Smooth muscle cell (in vitro differentiated cells): ENCODE data around the gene FNIP1. TPM values are rescaled to one million over a fixed set of nuclear protein-coding genes. Genes with fewer than 3 reads are reported as not detected.

Experiments
- DNase-seq: peaks from one replicate; lab custom pipeline; 2025; ENCODE audit not compliant: unreplicated experiment; lab: John Stamatoyannopoulos, UW
- H2AFZ ChIP-seq: fragments of 200-600 bp; sonication (generic); 2 replicates; pipeline ENCODE4 v1.6.0; 2016; ENCODE audit warnings: antibody characterized with exemption, low read depth, mild to moderate bottlenecking
- H3F3A ChIP-seq: fragments of 200-600 bp; sonication (generic); 2 replicates; pipeline ENCODE4 v1.6.0; 2017; ENCODE audit warnings: antibody characterized with exemption, low read depth
- H3K27ac ChIP-seq: fragments of 200-600 bp; sonication (generic); 2 replicates; pipeline ENCODE4 v1.5.1; 2016; ENCODE audit warnings: low read depth, mild to moderate bottlenecking
- H3K27me3 ChIP-seq: fragments of 200-600 bp; sonication (generic); 2 replicates; pipeline ENCODE4 v1.6.1; 2016; ENCODE audit warnings: low read depth, mild to moderate bottlenecking
- H3K36me3 ChIP-seq: fragments of 200-600 bp; sonication (generic); 2 replicates; pipeline ENCODE4 v1.5.1; 2016; ENCODE audit warnings: low read depth
- H3K4me1 ChIP-seq: fragments of 200-600 bp; sonication (generic); 2 replicates; pipeline ENCODE4 v1.5.1; 2016; ENCODE audit warnings: low read depth
- H3K4me2 ChIP-seq: fragments of 200-600 bp; sonication (generic); 2 replicates; pipeline ENCODE4 v1.6.0; 2016; ENCODE audit warnings: mild to moderate bottlenecking
- H3K4me3 ChIP-seq: fragments of 200-600 bp; sonication (generic); 2 replicates; pipeline ENCODE4 v1.5.1; 2016; ENCODE audit warnings: mild to moderate bottlenecking
- H3K79me2 ChIP-seq: fragments of 200-600 bp; sonication (generic); 2 replicates; pipeline ENCODE4 v1.6.0; 2016; ENCODE audit warnings: low read depth, mild to moderate bottlenecking
- H3K9ac ChIP-seq: fragments of 200-600 bp; sonication (generic); 2 replicates; pipeline ENCODE4 v1.6.0; 2016; ENCODE audit warnings: low read depth
- H3K9me3 ChIP-seq: fragments of 200-600 bp; sonication (generic); replicated peaks from 2 replicates; pipeline ENCODE4 v1.5.1; 2016; ENCODE audit warnings: low read depth
- H4K20me1 ChIP-seq: fragments of 200-600 bp; sonication (generic); 2 replicates; pipeline ENCODE4 v1.6.0; 2016; ENCODE audit warnings: low read depth
- CTCF ChIP-seq: fragments of 200-600 bp; sonication (generic); IDR thresholded peaks from 2 replicates; pipeline ENCODE4 v1.5.1; 2017; ENCODE audit warnings: borderline replicate concordance, mild to moderate bottlenecking, antibody characterized with exemption; ENCODE audit not compliant: insufficient read depth, poor library complexity, severe bottlenecking
- WGBS: methylation state at CpG from one replicate; pipeline ENCODE4 v1.1.7; 2016; ENCODE audit warnings: low lambda C conversion rate; 5-methylcytosine and 5-hydroxymethylcytosine counted together
- polyA plus RNA-seq: library from polyadenylated mRNA; unstranded; fragments of >200 nt; fragmentation: Nextera tagmentation; extraction: Ambion mirVana; gene quantifications from 2 replicates; pipeline ENCODE4 v1.2.1, GENCODE V29; 2016
- total RNA-seq: library from RNA; depleted of rRNA; stranded (reverse); fragments of >200 nt; gene quantifications from 2 replicates; pipeline ENCODE4 v1.2.3, GENCODE V29; 2014

The FNIP1 gene
- total and polyA plus RNA-seq, 2 experiments from 2014 or later, result 8.8 to 47.4 TPM

- Histone ChIP-seq H3K9ac (no peak overlapping the region), H3K27me3 (no peaks in the 10 kb centered on the region), H3K9me3 (no peaks in the 10 kb centered on the region), H4K20me1 (peaks cover 3% of the 10 kb centered on the region), H3K4me1 (no peaks in the 10 kb centered on the region), H3K36me3 (peaks cover 7% of the 10 kb centered on the region), H3K79me2 (peaks cover 6% of the 10 kb centered on the region), H3F3A (no peaks in the 10 kb centered on the region), H3K4me2 (no peak overlapping the region), H3K4me3 (no peak overlapping the region), H2AFZ (no peak overlapping the region), H3K27ac (no peak overlapping the region)
- TF ChIP-seq CTCF, result no peak
- DNase-seq, result no peak
- 93% methylated on average over 2 of the region's 2 CpGs for WGBS
These were observed 142.0 kb downstream of the FNIP1 start for GRCh38 chr5:131654776-131655175.

GRCh38 chr5:131654309-131654708, 142.5 kb downstream of the FNIP1 start:
- Histone ChIP-seq H2AFZ (no peak overlapping the region), H3K4me1 (no peaks in the 10 kb centered on the region), H3K9ac (no peak overlapping the region), H3F3A (no peaks in the 10 kb centered on the region), H3K36me3 (peaks cover 11% of the 10 kb centered on the region), H3K4me2 (no peak overlapping the region), H3K4me3 (no peak overlapping the region), H3K9me3 (no peaks in the 10 kb centered on the region), H4K20me1 (peaks cover 3% of the 10 kb centered on the region), H3K27ac (no peak overlapping the region), H3K27me3 (no peaks in the 10 kb centered on the region), H3K79me2 (peaks cover 6% of the 10 kb centered on the region)
- 97% methylated on average over 2 of the region's 2 CpGs for WGBS
- TF ChIP-seq CTCF, result no peak
- DNase-seq, result no peak

- Histone ChIP-seq H3K9ac (no peak overlapping the region), H3K4me2 (no peak overlapping the region), H3K27ac (no peak overlapping the region), H3K9me3 (no peaks in the 10 kb centered on the region), H3K4me1 (no peaks in the 10 kb centered on the region), H2AFZ (no peak overlapping the region), H3K27me3 (no peaks in the 10 kb centered on the region), H4K20me1 (no peaks in the 10 kb centered on the region), H3K4me3 (no peak overlapping the region), H3F3A (peaks cover 5% of the 10 kb centered on the region), H3K36me3 (peaks cover 20% of the 10 kb centered on the region), H3K79me2 (no peaks in the 10 kb centered on the region)
- 93% methylated on average over 3 of the region's 3 CpGs for WGBS
- no peak for DNase-seq
- TF ChIP-seq CTCF, result no peak
These were observed 147.7 kb downstream of the FNIP1 start for GRCh38 chr5:131649161-131649560.

- Histone ChIP-seq H3F3A (peaks cover 5% of the 10 kb centered on the region), H3K79me2 (no peaks in the 10 kb centered on the region), H3K27ac (no peak overlapping the region), H3K9me3 (no peaks in the 10 kb centered on the region), H2AFZ (no peak overlapping the region), H3K4me3 (no peak overlapping the region), H3K36me3 (peaks cover 20% of the 10 kb centered on the region), H4K20me1 (no peaks in the 10 kb centered on the region), H3K4me1 (no peaks in the 10 kb centered on the region), H3K27me3 (no peaks in the 10 kb centered on the region), H3K4me2 (no peak overlapping the region), H3K9ac (no peak overlapping the region)
- DNase-seq, result no peak
- 93% methylated on average over 10 of the region's 10 CpGs for WGBS
- no peak for TF ChIP-seq CTCF
These were observed 149.6 kb downstream of the FNIP1 start for GRCh38 chr5:131647048-131647769.
